HCT116 (cell line): ENCODE measurements around the gene NR2F2. TPM values are rescaled to one million over a fixed set of nuclear protein-coding genes. Genes with fewer than 3 reads are reported as not detected.

Source experiments
- ATAC-seq: fragments of 200-7000 bp; cut with Tn5 transposase; 2 replicates; pipeline ENCODE4 v1.9.1; 2020; ENCODE audit warnings: mild to moderate bottlenecking, moderate library complexity
- BruUV-seq: library from RNA; stranded (reverse); fragments of 400-500 nt; replicated peaks from 2 replicates; lab custom pipeline; 2021; lab: Mats Ljungman, UMichigan
- CTCF ChIA-PET: fragments of 300-600 bp; sonication (Branson Sonifier 250); formaldehyde crosslinking; loops from one replicate; lab custom pipeline; 2021; ENCODE audit warnings: antibody characterized with exemption; lab: Charles Lee
- POLR2A ChIA-PET: fragments of 300-600, 350-600 bp; sonication (Branson Sonifier 250); formaldehyde crosslinking; loops from one replicate; lab custom pipeline; 2021; ENCODE audit warnings: antibody characterized with exemption; lab: Charles Lee
- RAD21 ChIA-PET, 2 experiments: fragments of 300-600 bp; sonication (Branson Sonifier 250); formaldehyde crosslinking; loops; one replicate each; lab custom pipeline; 2023; ENCODE audit warnings: low total read pairs in 2 of 2; ENCODE audit not compliant: uncharacterized antibody in 2 of 2, unreplicated experiment in 2 of 2, low non-redundant PET in 1 of 2; lab: Charles Lee
- DNase-seq: peaks from one replicate; pipeline ENCODE4 v3.0.0-alpha.2; 2010; ENCODE audit warnings: low read depth, low spot score
- H2AFZ ChIP-seq: fragments of 200-600 bp; shearing (Covaris generic), sonication (generic); 2 replicates; pipeline ENCODE4 v1.6.1; 2017; ENCODE audit warnings: low read depth, mixed run types, mixed read lengths, antibody characterized with exemption, low read length; ENCODE audit not compliant: poor library complexity, severe bottlenecking
- H3K27ac ChIP-seq: 2 replicates; pipeline ENCODE4 v1.5.1; 2012; ENCODE audit warnings: low read depth, low read length
- H3K27me3 ChIP-seq: fragments of 200-600 bp; sonication (generic); 2 replicates; pipeline ENCODE4 v1.6.1; 2016; ENCODE audit warnings: mixed run types, low read length, mixed read lengths; ENCODE audit not compliant: insufficient read depth
- H3K36me3 ChIP-seq, 2 experiments: fragments of 200-500 bp in 1 of 2; fragments of 200-600 bp in 1 of 2; sonication (Bioruptor generic) in 1 of 2; sonication (generic) in 1 of 2; 2 replicates each; pipeline versions ENCODE4 v1.5.1 to v1.6.1; 2014 to 2016; ENCODE audit warnings: low read length in 2 of 2, inconsistent platforms in 1 of 2, mixed read lengths in 1 of 2, mixed run types in 1 of 2; ENCODE audit not compliant: insufficient read depth in 2 of 2, control insufficient read depth in 1 of 2
- H3K4me1 ChIP-seq, 2 experiments: fragments of 200-600 bp in 1 of 2; sonication (generic) in 1 of 2; 2 replicates each; pipeline versions ENCODE4 v1.5.1 to v1.6.1; 2012 to 2017; ENCODE audit warnings: low read length in 2 of 2, inconsistent platforms in 1 of 2, mild to moderate bottlenecking in 1 of 2, mixed read lengths in 1 of 2, mixed run types in 1 of 2, moderate library complexity in 1 of 2; ENCODE audit not compliant: insufficient read depth in 2 of 2, control insufficient read depth in 1 of 2
- H3K4me2 ChIP-seq: fragments of 200-600 bp; sonication (generic); 2 replicates; pipeline ENCODE4 v1.6.1; 2017; ENCODE audit warnings: mixed run types, low read length, mixed read lengths
- H3K4me3 ChIP-seq, 2 experiments: fragments of 200-600 bp in 1 of 2; sonication (generic) in 1 of 2; replicated peaks in 1 of 2; 2 replicates each; pipeline ENCODE4 v1.5.1; 2011 to 2016; ENCODE audit warnings: low read length in 2 of 2, control low read depth in 1 of 2, low read depth in 1 of 2, mild to moderate bottlenecking in 1 of 2, mixed read lengths in 1 of 2, mixed run types in 1 of 2
- H3K79me2 ChIP-seq: fragments of 200-600 bp; sonication (generic); 2 replicates; pipeline ENCODE4 v1.6.1; 2017; ENCODE audit warnings: mild to moderate bottlenecking, mixed run types, low read length, moderate library complexity, mixed read lengths; ENCODE audit not compliant: insufficient read depth
- H3K9ac ChIP-seq: fragments of 200-600 bp; sonication (generic); 2 replicates; pipeline ENCODE4 v1.6.1; 2016; ENCODE audit warnings: low read length, mixed read lengths
- H3K9me2 ChIP-seq: fragments of 200-600 bp; sonication (generic), shearing (Covaris generic); 2 replicates; pipeline ENCODE4 v1.6.1; 2017; ENCODE audit warnings: mixed run types, mild to moderate bottlenecking, moderate library complexity; ENCODE audit not compliant: insufficient read depth
- H3K9me3 ChIP-seq, 2 experiments: fragments of 200-500 bp in 1 of 2; fragments of 200-600 bp in 1 of 2; sonication (Bioruptor generic) in 1 of 2; sonication (generic) in 1 of 2; 2 replicates each; pipeline ENCODE4 v1.6.1; 2014 to 2017; ENCODE audit warnings: low read length in 2 of 2, mixed read lengths in 2 of 2, inconsistent platforms in 1 of 2, low read depth in 1 of 2, mild to moderate bottlenecking in 1 of 2, mixed run types in 1 of 2, moderate library complexity in 1 of 2; ENCODE audit not compliant: control insufficient read depth in 1 of 2, insufficient read depth in 1 of 2
- H4K20me1 ChIP-seq: fragments of 200-600 bp; sonication (generic), shearing (Covaris generic); 2 replicates; pipeline ENCODE4 v1.6.1; 2017; ENCODE audit warnings: mixed run types, mild to moderate bottlenecking, moderate library complexity; ENCODE audit not compliant: insufficient read depth
- CEBPB ChIP-seq: IDR thresholded peaks from 2 replicates; pipeline ENCODE4 v1.6.1; 2012; ENCODE audit warnings: low read depth
- EGR1 ChIP-seq: IDR thresholded peaks from 2 replicates; pipeline ENCODE4 v1.6.1; 2012; ENCODE audit warnings: low read depth
- ELF1 ChIP-seq: IDR thresholded peaks from 2 replicates; pipeline ENCODE4 v1.6.1; 2012; ENCODE audit warnings: low read depth, borderline replicate concordance
- EZH2 ChIP-seq: fragments of 200-600 bp; sonication (generic); IDR thresholded peaks from 2 replicates; pipeline ENCODE4 v1.6.1; 2017; ENCODE audit warnings: antibody characterized with exemption, mixed run types
- EZH2phosphoT487 ChIP-seq: fragments of 200-600 bp; IDR thresholded peaks from 2 replicates; pipeline ENCODE4 v1.6.1; 2018; ENCODE audit warnings: antibody characterized with exemption, borderline replicate concordance
- FOSL1 ChIP-seq: IDR thresholded peaks from 2 replicates; pipeline ENCODE4 v1.6.1; 2012; ENCODE audit warnings: low read depth
- JUND ChIP-seq: IDR thresholded peaks from 2 replicates; pipeline ENCODE4 v1.6.1; 2012
- POLR2A ChIP-seq: IDR thresholded peaks from 2 replicates; pipeline ENCODE4 v1.7.0; 2011; ENCODE audit warnings: borderline replicate concordance; ENCODE audit not compliant: insufficient read depth, insufficient read length; ENCODE audit errors: extremely low read depth
- POLR2AphosphoS5 ChIP-seq: IDR thresholded peaks from 2 replicates; pipeline ENCODE4 v1.6.1; 2011; ENCODE audit warnings: mild to moderate bottlenecking, low read depth, low read length, moderate library complexity
- RAD21 ChIP-seq: IDR thresholded peaks from 2 replicates; pipeline ENCODE4 v1.6.1; 2012; ENCODE audit warnings: low read depth, mild to moderate bottlenecking
- SIN3A ChIP-seq: IDR thresholded peaks from 2 replicates; pipeline ENCODE4 v1.6.1; 2012; ENCODE audit warnings: low read depth
- SP1 ChIP-seq: IDR thresholded peaks from 2 replicates; pipeline ENCODE4 v1.6.1; 2012; ENCODE audit warnings: low read depth
- TCF7L2 ChIP-seq: IDR thresholded peaks from 2 replicates; pipeline ENCODE4 v1.7.0; 2011; ENCODE audit warnings: borderline replicate concordance, inconsistent platforms; ENCODE audit not compliant: insufficient read depth, insufficient read length; ENCODE audit errors: extremely low read depth
- YY1 ChIP-seq: IDR thresholded peaks from 2 replicates; pipeline ENCODE4 v1.6.1; 2011; ENCODE audit warnings: low read length, low read depth, moderate library complexity, mild to moderate bottlenecking; ENCODE audit not compliant: insufficient replicate concordance; ENCODE audit errors: extremely low read depth
- ZFX ChIP-seq: fragments of 450-650 bp; IDR thresholded peaks from 2 replicates; pipeline ENCODE4 v1.6.1; 2017
- ZNF274 ChIP-seq: fragments of 200-500 bp; sonication (Bioruptor generic); IDR thresholded peaks from 2 replicates; pipeline ENCODE4 v1.6.1; 2014; ENCODE audit warnings: mild to moderate bottlenecking, low read depth, low read length, inconsistent platforms
- intact Hi-C: fragments of 100-400 bp; cut with micrococcal nuclease; formaldehyde crosslinking; loops from 2 replicates; pipeline ENCODE4 v1.10.0; 2022
- total RNA-seq: library from RNA; stranded (reverse); gene quantifications from one replicate; pipeline ENCODE4 v1.2.1, GENCODE V29; 2021; ENCODE audit not compliant: unreplicated experiment
- TF ChIP-seq, protein P1 (sequence below): IDR thresholded peaks from 2 replicates; pipeline ENCODE4 v1.6.1; 2012
- TF ChIP-seq, protein P2 (sequence below), 3 experiments: fragments of 200-600 bp in 1 of 3; sonication (generic) in 1 of 3; IDR thresholded peaks in 2 of 3; conservative IDR thresholded peaks in 1 of 3; 2 replicates each; pipeline ENCODE4 v1.5.1; 2012 to 2017; ENCODE audit warnings: low read depth in 2 of 3, low read length in 2 of 3, antibody characterized with exemption in 1 of 3, borderline replicate concordance in 1 of 3, control low read depth in 1 of 3, mild to moderate bottlenecking in 1 of 3, mixed read lengths in 1 of 3, mixed run types in 1 of 3, moderate library complexity in 1 of 3; ENCODE audit not compliant: insufficient read depth in 1 of 3
- TF ChIP-seq, protein P3 (sequence below): IDR thresholded peaks from 2 replicates; pipeline ENCODE4 v1.6.1; 2012; ENCODE audit warnings: low read depth
- TF ChIP-seq, protein P4 (sequence below): IDR thresholded peaks from 2 replicates; pipeline ENCODE4 v1.6.1; 2012

Gene NR2F2
- total RNA-seq, 1 experiment from 2014 or later: 61.4 TPM

DNA sequence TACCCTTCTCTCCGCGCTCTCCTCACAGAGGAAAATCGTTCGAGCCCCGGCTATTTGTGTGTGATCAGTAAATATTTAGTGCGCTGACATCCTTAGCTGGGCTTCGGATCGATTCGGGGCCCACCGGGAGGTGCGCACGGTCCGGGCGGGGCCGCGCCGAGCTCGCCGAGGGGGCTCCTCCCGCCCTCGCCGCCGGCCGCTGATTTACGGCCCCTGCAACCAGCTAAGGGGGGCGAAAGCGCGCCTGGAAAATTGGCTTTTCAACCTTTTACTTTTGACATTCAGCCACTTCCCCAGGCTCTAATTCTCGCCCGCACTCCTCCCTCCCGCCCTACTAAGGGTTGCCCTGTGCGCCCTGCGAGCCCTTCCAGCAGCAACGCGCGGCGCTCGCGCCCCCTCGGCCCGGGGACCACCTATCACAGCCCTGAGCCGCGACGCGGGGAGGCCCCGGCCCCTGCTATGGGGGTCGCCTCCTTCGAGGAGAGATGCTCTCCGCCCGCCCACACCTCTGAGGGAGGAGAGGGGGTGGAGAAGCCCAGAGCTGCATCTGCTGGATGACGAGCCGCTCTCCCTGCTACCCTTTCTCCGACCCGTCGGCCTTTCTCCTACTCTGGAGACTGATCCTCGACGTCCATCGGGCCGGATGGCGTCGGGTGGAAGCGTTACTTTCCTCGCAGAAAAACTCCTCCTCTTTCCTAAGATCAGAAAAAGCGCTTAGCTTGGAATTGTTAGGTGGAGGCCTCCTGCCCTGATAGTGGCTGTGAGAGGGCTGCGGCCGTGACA lies 7.8 kb upstream of the NR2F2 start:
- BruUV-seq: no TSS peak
- ChIA-PET CTCF (no interaction called here), RAD21 (no interaction called here), POLR2A (no interaction called here)
- ATAC-seq: no peak
- Histone ChIP-seq H3K9me3 (no peaks in the 10 kb centered on the region), H3K27me3 (no peaks in the 10 kb centered on the region), H3K9me2 (no peaks in the 10 kb centered on the region), H3K9ac (no peak overlapping the region), H3K4me1 (peaks cover 16 to 26% of the 10 kb centered on the region in 2 experiments), H3K27ac (no peak overlapping the region), H3K4me3 (no peak overlapping the region), H3K79me2 (peaks cover 47% of the 10 kb centered on the region), H3K36me3 (no peaks in the 10 kb centered on the region), H2AFZ (no peak overlapping the region), H3K4me2 (no peak overlapping the region), H4K20me1 (no peaks in the 10 kb centered on the region)
- TF ChIP-seq POLR2A: no peak
- TF ChIP-seq CEBPB: no peak
- TF ChIP-seq, protein P1, sequence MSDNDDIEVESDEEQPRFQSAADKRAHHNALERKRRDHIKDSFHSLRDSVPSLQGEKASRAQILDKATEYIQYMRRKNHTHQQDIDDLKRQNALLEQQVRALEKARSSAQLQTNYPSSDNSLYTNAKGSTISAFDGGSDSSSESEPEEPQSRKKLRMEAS: no peak
- TF ChIP-seq EGR1: no peak
- no peak for TF ChIP-seq SP1
- TF ChIP-seq EZH2phosphoT487: no peak
- TF ChIP-seq YY1: no peak
- no peak for TF ChIP-seq TCF7L2
- TF ChIP-seq ELF1: no peak
- TF ChIP-seq, protein P2, sequence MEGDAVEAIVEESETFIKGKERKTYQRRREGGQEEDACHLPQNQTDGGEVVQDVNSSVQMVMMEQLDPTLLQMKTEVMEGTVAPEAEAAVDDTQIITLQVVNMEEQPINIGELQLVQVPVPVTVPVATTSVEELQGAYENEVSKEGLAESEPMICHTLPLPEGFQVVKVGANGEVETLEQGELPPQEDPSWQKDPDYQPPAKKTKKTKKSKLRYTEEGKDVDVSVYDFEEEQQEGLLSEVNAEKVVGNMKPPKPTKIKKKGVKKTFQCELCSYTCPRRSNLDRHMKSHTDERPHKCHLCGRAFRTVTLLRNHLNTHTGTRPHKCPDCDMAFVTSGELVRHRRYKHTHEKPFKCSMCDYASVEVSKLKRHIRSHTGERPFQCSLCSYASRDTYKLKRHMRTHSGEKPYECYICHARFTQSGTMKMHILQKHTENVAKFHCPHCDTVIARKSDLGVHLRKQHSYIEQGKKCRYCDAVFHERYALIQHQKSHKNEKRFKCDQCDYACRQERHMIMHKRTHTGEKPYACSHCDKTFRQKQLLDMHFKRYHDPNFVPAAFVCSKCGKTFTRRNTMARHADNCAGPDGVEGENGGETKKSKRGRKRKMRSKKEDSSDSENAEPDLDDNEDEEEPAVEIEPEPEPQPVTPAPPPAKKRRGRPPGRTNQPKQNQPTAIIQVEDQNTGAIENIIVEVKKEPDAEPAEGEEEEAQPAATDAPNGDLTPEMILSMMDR (IDR thresholded peaks at IDR 0.05 in 2 of 3, conservative IDR thresholded peaks at IDR 0.05 in 1 of 3; ENCODE audit: borderline replicate concordance in 1 of 3, insufficient read depth in 1 of 3, low read depth in 2 of 3, low read length in 2 of 3): no peak
- no peak for TF ChIP-seq POLR2AphosphoS5
- TF ChIP-seq FOSL1: no peak
- TF ChIP-seq EZH2: no peak
- no peak for TF ChIP-seq RAD21
- TF ChIP-seq ZFX: no peak
- TF ChIP-seq SIN3A: no peak
- no peak for TF ChIP-seq ZNF274
- TF ChIP-seq, protein P3, sequence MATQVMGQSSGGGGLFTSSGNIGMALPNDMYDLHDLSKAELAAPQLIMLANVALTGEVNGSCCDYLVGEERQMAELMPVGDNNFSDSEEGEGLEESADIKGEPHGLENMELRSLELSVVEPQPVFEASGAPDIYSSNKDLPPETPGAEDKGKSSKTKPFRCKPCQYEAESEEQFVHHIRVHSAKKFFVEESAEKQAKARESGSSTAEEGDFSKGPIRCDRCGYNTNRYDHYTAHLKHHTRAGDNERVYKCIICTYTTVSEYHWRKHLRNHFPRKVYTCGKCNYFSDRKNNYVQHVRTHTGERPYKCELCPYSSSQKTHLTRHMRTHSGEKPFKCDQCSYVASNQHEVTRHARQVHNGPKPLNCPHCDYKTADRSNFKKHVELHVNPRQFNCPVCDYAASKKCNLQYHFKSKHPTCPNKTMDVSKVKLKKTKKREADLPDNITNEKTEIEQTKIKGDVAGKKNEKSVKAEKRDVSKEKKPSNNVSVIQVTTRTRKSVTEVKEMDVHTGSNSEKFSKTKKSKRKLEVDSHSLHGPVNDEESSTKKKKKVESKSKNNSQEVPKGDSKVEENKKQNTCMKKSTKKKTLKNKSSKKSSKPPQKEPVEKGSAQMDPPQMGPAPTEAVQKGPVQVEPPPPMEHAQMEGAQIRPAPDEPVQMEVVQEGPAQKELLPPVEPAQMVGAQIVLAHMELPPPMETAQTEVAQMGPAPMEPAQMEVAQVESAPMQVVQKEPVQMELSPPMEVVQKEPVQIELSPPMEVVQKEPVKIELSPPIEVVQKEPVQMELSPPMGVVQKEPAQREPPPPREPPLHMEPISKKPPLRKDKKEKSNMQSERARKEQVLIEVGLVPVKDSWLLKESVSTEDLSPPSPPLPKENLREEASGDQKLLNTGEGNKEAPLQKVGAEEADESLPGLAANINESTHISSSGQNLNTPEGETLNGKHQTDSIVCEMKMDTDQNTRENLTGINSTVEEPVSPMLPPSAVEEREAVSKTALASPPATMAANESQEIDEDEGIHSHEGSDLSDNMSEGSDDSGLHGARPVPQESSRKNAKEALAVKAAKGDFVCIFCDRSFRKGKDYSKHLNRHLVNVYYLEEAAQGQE: no peak
- TF ChIP-seq, protein P4, sequence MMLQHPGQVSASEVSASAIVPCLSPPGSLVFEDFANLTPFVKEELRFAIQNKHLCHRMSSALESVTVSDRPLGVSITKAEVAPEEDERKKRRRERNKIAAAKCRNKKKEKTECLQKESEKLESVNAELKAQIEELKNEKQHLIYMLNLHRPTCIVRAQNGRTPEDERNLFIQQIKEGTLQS: no peak
- TF ChIP-seq JUND: no peak
- intact Hi-C loops: no loop called here
- no peak for DNase-seq
